MCF 10A (cell line): ENCODE measurements around the gene USF3. TPM values are rescaled to one million over a fixed set of nuclear protein-coding genes. Genes with fewer than 3 reads are reported as not detected.

Experiments used
- BruUV-seq: library from RNA; stranded (reverse); fragments of 400-500 nt; replicated peaks from 2 replicates; lab custom pipeline; 2021; lab: Mats Ljungman, UMichigan
- CTCF ChIA-PET: fragments of 300-600 bp; sonication (Branson Sonifier 250); formaldehyde crosslinking; extraction: SDS; loops from one replicate; lab custom pipeline; 2021; ENCODE audit warnings: antibody characterized with exemption, inconsistent platforms; lab: Yijun Ruan, JAX
- POLR2A ChIA-PET: fragments of 300-600, 350-650 bp; sonication (Branson Sonifier 250); formaldehyde crosslinking; extraction: SDS; loops from one replicate; lab custom pipeline; 2020; ENCODE audit warnings: antibody characterized with exemption, inconsistent platforms; lab: Yijun Ruan, JAX
- DNase-seq: peaks from one replicate; pipeline ENCODE4 v3.0.0-alpha.2; 2018; ENCODE audit not compliant: unreplicated experiment
- H3K27ac Mint-ChIP-seq: one replicate; pipeline ENCODE4 v1.8.0; 2022; ENCODE audit warnings: mild to moderate bottlenecking, low read depth, mixed read lengths; ENCODE audit not compliant: unreplicated experiment
- H3K27me3 Mint-ChIP-seq: one replicate; pipeline ENCODE4 v1.8.0; 2022; ENCODE audit warnings: mixed read lengths; ENCODE audit not compliant: insufficient read depth, unreplicated experiment
- H3K36me3 Mint-ChIP-seq: one replicate; pipeline ENCODE4 v1.8.0; 2022; ENCODE audit warnings: mild to moderate bottlenecking, moderate library complexity, mixed read lengths; ENCODE audit not compliant: insufficient read depth, unreplicated experiment
- H3K4me1 Mint-ChIP-seq: one replicate; pipeline ENCODE4 v1.8.0; 2022; ENCODE audit warnings: mixed read lengths; ENCODE audit not compliant: insufficient read depth, unreplicated experiment
- H3K4me3 Mint-ChIP-seq: one replicate; pipeline ENCODE4 v1.8.0; 2022; ENCODE audit warnings: mild to moderate bottlenecking, moderate library complexity, mixed read lengths; ENCODE audit not compliant: unreplicated experiment
- H3K9me3 Mint-ChIP-seq: one replicate; pipeline ENCODE4 v1.8.0; 2022; ENCODE audit warnings: mixed read lengths; ENCODE audit not compliant: unreplicated experiment
- CTCF ChIP-seq: fragments of 200-600 bp; IDR thresholded peaks from one replicate; pipeline ENCODE4 v1.8.0; 2022; ENCODE audit warnings: antibody characterized with exemption, mild to moderate bottlenecking; ENCODE audit not compliant: unreplicated experiment
- intact Hi-C: fragments of 100-400 bp; cut with micrococcal nuclease; formaldehyde crosslinking; loops from 2 replicates; pipeline ENCODE4 v1.14.1; 2022
- total RNA-seq: library from RNA; stranded (reverse); gene quantifications from 2 replicates; pipeline ENCODE4 v1.2.3, GENCODE V29; 2022

Gene USF3
- total RNA-seq, 1 experiment from 2014 or later = 11.9 TPM

- POLR2A ChIA-PET = interaction anchor here (0.5 to 6.8 kb wide), 13 partner anchors 10 to 679 kb away, joined by 3 to 116 read pairs (median 5); partner anchors contain the start of genes ATP6V1A, NAA50 and SPICE1
- Mint-ChIP-seq H3K27ac (no peak overlapping the region), H3K4me1 (peaks cover 22% of the 10 kb centered on the region), H3K36me3 (peaks cover 6% of the 10 kb centered on the region), H3K9me3 (no peaks in the 10 kb centered on the region), H3K4me3 (no peak overlapping the region), H3K27me3 (no peaks in the 10 kb centered on the region)
- TF ChIP-seq CTCF = no peak
- intact Hi-C loops = loop anchor here (1.0 kb wide), 1 partner anchor 48 kb away; no protein-coding TSS in a partner anchor
- peak; percentile 99 for DNase-seq
- BruUV-seq = TSS peak; percentile 68
- CTCF ChIA-PET = interaction anchor here (0.9 to 1.0 kb wide), 2 partner anchors 16 to 38 kb away, joined by 3 read pairs; no protein-coding TSS in a partner anchor
These were observed 437 bp upstream of the USF3 start for GRCh38 chr3:113696658-113697499.

GRCh38 chr3:113695431-113695785, 1.0 kb downstream of the USF3 start:
- no peak for DNase-seq
- no peak for TF ChIP-seq CTCF
- intact Hi-C loops = no loop called here
- CTCF ChIA-PET = interaction anchor here (0.6 to 2.7 kb wide), 4 partner anchors 17 to 186 kb away, joined by 3 to 17 read pairs (median 4); partner anchors contain the start of genes NAA50 and SPICE1
- H3K36me3 Mint-ChIP-seq = peaks cover 6% of the 10 kb centered on the region
- POLR2A ChIA-PET = interaction anchor here (0.5 to 6.8 kb wide), 12 partner anchors 8 to 1550 kb away, joined by 3 to 116 read pairs (median 4); partner anchors contain the start of genes ATP6V1A, NAA50 and SPICE1
- H3K4me3 Mint-ChIP-seq = peak overlapping the region; percentile 95
- H3K4me1 Mint-ChIP-seq = peaks cover 22% of the 10 kb centered on the region
- TSS peak; percentile 51 for BruUV-seq
- H3K27ac Mint-ChIP-seq = peak overlapping the region; percentile 96
- no peaks in the 10 kb centered on the region for H3K27me3 Mint-ChIP-seq
- no peaks in the 10 kb centered on the region for H3K9me3 Mint-ChIP-seq

- BruUV-seq = no TSS peak
- DNase-seq = no peak
- H3K9me3 Mint-ChIP-seq = no peaks in the 10 kb centered on the region
- ChIA-PET CTCF (no interaction called here), POLR2A (interaction anchor here (1.0 kb wide), 1 partner anchor 55 kb away, joined by 3 read pairs; no protein-coding TSS in a partner anchor)
- no peak overlapping the region for H3K4me3 Mint-ChIP-seq
- peaks cover 1% of the 10 kb centered on the region for H3K36me3 Mint-ChIP-seq
- TF ChIP-seq CTCF = no peak
- no peak overlapping the region for H3K27ac Mint-ChIP-seq
- intact Hi-C loops = no loop called here
- no peaks in the 10 kb centered on the region for H3K27me3 Mint-ChIP-seq
- H3K4me1 Mint-ChIP-seq = peaks cover 26% of the 10 kb centered on the region
These were observed 6.0 kb downstream of the USF3 start for GRCh38 chr3:113690482-113690881.
